ENCODE results near the gene PNCK. TPM values are rescaled to one million over a fixed set of nuclear protein-coding genes. Genes with fewer than 3 reads are reported as not detected.

The PNCK gene
- total RNA-seq, 3 donors from 2014 or later: 4.6 to 63.0 (median 5.5) TPM

GRCh38 chrX:153635388-153635787 lies 38.2 kb downstream of the PNCK start:
- no peak for DNase-seq
- intact Hi-C loops (cut with DNase I, micrococcal nuclease): no loop called here

GRCh38 chrX:153634832-153635231 lies 38.8 kb downstream of the PNCK start:
- TF ChIP-seq, protein P1, sequence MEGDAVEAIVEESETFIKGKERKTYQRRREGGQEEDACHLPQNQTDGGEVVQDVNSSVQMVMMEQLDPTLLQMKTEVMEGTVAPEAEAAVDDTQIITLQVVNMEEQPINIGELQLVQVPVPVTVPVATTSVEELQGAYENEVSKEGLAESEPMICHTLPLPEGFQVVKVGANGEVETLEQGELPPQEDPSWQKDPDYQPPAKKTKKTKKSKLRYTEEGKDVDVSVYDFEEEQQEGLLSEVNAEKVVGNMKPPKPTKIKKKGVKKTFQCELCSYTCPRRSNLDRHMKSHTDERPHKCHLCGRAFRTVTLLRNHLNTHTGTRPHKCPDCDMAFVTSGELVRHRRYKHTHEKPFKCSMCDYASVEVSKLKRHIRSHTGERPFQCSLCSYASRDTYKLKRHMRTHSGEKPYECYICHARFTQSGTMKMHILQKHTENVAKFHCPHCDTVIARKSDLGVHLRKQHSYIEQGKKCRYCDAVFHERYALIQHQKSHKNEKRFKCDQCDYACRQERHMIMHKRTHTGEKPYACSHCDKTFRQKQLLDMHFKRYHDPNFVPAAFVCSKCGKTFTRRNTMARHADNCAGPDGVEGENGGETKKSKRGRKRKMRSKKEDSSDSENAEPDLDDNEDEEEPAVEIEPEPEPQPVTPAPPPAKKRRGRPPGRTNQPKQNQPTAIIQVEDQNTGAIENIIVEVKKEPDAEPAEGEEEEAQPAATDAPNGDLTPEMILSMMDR (IDR thresholded peaks at IDR 0.05): no peak
- Histone ChIP-seq H3K4me3 (no peak overlapping the region), H3K4me1 (ENCODE audit: low read depth) (no peaks in the 10 kb centered on the region), H3K36me3 (ENCODE audit: low read depth) (no peaks in the 10 kb centered on the region), H3K9me3 (no peaks in the 10 kb centered on the region)
- intact Hi-C loops (cut with DNase I, micrococcal nuclease): no loop called here
- DNase-seq (no peak), ATAC-seq (no peak)

More at GRCh38 chrX:153635388-153635787, 38.2 kb downstream of the PNCK start:
- TF ChIP-seq, protein P1 (IDR thresholded peaks at IDR 0.05): no peak
- no peaks in the 10 kb centered on the region for H3K9me3 ChIP-seq
- ATAC-seq: no peak
- no peak overlapping the region for H3K4me3 ChIP-seq
- no peaks in the 10 kb centered on the region for H3K36me3 ChIP-seq (ENCODE audit: low read depth)
- H3K4me1 ChIP-seq (ENCODE audit: low read depth): no peaks in the 10 kb centered on the region

GRCh38 chrX:153634236-153634635 lies 39.4 kb downstream of the PNCK start:
- intact Hi-C loops (cut with DNase I, micrococcal nuclease): no loop called here
- no peak for ATAC-seq

GRCh38 chrX:153633607-153634180 lies 39.9 kb downstream of the PNCK start:
- Histone ChIP-seq H3K4me3 (no peak overlapping the region), H3K4me1 (ENCODE audit: low read depth) (no peaks in the 10 kb centered on the region), H3K9me3 (no peaks in the 10 kb centered on the region), H3K36me3 (ENCODE audit: low read depth) (no peaks in the 10 kb centered on the region)
- ATAC-seq (no peak), DNase-seq (no peak)
- TF ChIP-seq, protein P1 (IDR thresholded peaks at IDR 0.05): no peak
- intact Hi-C loops (cut with DNase I, micrococcal nuclease): no loop called here

More at GRCh38 chrX:153634236-153634635, 39.4 kb downstream of the PNCK start:
- no peaks in the 10 kb centered on the region for H3K36me3 ChIP-seq (ENCODE audit: low read depth)
- H3K4me1 ChIP-seq (ENCODE audit: low read depth): no peaks in the 10 kb centered on the region
- TF ChIP-seq, protein P1 (IDR thresholded peaks at IDR 0.05): no peak
- H3K9me3 ChIP-seq: no peaks in the 10 kb centered on the region
- DNase-seq: no peak
- H3K4me3 ChIP-seq: no peak overlapping the region

DNA sequence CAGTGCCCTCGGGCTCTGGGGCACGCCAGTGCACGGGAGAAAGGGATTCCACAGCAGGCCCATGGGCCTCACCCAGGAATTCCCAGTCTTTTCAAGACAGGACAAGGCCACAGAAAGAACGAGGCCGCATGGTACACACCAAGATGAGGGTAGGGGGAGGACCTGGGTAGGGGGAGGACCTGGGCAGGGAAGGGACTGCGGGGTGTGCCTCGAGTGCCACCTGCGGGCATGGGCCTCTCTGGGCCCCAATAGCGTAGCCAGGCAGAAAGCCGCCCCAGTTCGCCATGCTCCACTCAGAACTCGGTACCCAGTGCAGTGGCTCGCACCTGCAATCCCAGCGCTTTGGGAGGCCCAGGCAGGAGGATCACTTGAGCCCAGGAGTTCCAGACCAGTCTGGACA lies 40.6 kb downstream of the PNCK start:
- Histone ChIP-seq H3K4me3 (no peak overlapping the region), H3K36me3 (ENCODE audit: low read depth) (no peaks in the 10 kb centered on the region), H3K4me1 (ENCODE audit: low read depth) (no peaks in the 10 kb centered on the region), H3K9me3 (no peaks in the 10 kb centered on the region)
- no peak for DNase-seq
- no peak for ATAC-seq
- TF ChIP-seq, protein P1 (IDR thresholded peaks at IDR 0.05): no peak
- intact Hi-C loops (cut with DNase I, micrococcal nuclease): no loop called here

- intact Hi-C loops (cut with DNase I, micrococcal nuclease): no loop called here
- H3K9me3 ChIP-seq: no peaks in the 10 kb centered on the region
- ATAC-seq (no peak), DNase-seq (no peak)
- H3K36me3 ChIP-seq (ENCODE audit: low read depth): no peaks in the 10 kb centered on the region
- H3K4me1 ChIP-seq (ENCODE audit: low read depth): no peaks in the 10 kb centered on the region
- TF ChIP-seq, protein P1 (IDR thresholded peaks at IDR 0.05): no peak
- no peak overlapping the region for H3K4me3 ChIP-seq
These were observed 41.0 kb downstream of the PNCK start for GRCh38 chrX:153632595-153632946.

Measured in mucosa of descending colon (tissue), 3 donors.